Measurements from ENCODE around the gene ITPA. TPM values are rescaled to one million over a fixed set of nuclear protein-coding genes. Genes with fewer than 3 reads are reported as not detected.

ITPA gene
- total RNA-seq, 1 experiment from 2014 or later, result 78.9 TPM

DNA sequence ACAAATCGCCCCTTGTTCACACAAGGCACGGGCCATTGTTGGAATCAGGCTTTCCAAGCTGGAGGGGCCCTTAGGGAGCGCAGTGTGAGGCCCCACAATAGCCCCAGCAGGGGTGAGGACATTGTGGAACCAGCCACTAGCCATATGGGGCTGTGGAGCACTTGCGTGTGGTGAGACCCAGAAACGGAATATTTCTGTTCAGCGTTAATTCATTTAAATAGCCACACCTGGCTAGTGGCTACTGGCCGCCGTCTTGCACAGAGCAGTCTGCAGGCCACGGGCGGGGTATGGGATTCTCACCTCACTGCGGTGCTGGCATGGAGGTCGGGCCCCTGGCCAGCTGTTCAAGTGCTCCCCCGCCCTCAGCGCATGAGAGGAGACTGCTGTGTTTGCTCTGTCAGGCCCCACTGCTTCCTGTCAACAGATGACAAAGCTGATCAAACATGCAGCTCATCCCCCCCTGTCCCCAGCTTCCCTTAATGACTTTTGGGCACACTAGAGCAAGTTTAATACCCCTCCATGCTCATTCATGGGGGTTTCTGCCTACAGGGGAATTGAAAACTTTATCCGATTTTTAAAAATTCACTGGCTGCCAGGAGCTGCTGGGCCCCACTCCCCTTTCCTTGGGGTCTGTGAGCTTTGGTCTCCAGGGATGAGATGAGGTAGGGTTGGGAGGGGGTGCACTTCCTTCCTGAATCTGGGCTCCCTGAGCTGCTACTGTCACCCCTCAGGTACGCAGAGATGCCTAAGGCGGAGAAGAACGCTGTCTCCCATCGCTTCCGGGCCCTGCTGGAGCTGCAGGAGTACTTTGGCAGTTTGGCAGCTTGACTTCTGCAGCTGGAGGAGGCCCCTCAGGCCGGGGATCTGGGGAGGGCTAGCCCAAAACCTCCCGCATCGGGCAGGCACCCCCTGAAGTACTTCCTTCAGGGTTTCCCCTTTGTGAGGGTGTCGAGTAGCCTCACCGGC lies 13.6 kb downstream of the ITPA start:
- in situ Hi-C loops (cut with HindIII; ENCODE audit: low sequenced_read_pairs), result no loop called here
- DNase-seq (ENCODE audit: low spot score), result no peak

DNA sequence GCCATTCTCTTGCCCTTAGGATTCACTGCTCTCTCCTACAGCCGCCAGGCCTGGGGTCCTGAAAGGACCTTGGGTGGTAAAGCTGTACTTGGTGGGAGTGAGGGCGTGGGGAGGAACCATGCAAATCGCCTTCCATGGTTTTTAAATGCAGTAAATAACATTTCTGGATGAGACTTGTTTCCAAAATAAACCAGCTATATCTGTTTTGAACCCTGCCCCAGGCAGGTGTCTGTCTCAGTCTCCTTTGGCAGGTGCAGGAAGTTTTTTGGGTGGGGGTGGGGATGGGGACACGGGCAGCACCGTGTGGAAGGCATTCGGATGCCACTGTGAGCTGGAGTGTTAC lies 14.3 kb downstream of the ITPA start:
- no peak for DNase-seq (ENCODE audit: low spot score)
- in situ Hi-C loops (cut with HindIII; ENCODE audit: low sequenced_read_pairs), result no loop called here

DNA sequence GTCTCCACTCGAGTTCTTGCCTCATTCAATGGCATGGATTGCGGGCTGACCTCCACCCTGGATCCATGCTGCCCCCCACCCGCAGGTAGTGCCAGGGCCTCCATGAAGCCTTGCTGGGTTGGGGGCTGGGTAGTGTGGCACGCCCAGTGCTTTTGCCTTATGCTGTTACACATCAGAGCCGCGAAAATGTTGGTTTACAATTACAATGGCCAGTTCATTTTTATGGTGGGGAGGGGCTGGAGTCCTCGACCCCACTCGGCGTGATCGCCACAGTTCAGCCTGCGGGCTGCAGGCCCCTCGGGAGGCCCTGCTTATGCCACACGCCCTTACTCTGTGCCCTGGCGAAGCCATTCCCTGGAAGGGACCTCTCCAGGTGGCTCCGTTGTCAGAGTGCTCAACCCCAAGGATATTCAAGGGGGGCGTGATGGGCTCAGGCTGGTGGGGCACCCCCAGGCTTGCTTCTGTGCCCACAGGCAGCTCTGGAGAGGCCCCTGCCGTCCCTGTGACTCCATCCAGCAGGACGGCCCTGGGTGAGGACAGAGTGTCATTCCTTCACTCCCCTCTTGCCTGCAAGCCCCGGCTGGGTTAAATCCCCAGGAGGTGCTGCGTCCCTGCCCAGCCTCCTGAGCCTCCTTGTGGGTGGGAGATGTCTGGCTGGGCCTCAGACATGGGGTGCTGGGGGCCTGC lies 14.8 kb downstream of the ITPA start:
- in situ Hi-C loops (cut with HindIII; ENCODE audit: low sequenced_read_pairs), result no loop called here
- DNase-seq (ENCODE audit: low spot score), result no peak

DNA sequence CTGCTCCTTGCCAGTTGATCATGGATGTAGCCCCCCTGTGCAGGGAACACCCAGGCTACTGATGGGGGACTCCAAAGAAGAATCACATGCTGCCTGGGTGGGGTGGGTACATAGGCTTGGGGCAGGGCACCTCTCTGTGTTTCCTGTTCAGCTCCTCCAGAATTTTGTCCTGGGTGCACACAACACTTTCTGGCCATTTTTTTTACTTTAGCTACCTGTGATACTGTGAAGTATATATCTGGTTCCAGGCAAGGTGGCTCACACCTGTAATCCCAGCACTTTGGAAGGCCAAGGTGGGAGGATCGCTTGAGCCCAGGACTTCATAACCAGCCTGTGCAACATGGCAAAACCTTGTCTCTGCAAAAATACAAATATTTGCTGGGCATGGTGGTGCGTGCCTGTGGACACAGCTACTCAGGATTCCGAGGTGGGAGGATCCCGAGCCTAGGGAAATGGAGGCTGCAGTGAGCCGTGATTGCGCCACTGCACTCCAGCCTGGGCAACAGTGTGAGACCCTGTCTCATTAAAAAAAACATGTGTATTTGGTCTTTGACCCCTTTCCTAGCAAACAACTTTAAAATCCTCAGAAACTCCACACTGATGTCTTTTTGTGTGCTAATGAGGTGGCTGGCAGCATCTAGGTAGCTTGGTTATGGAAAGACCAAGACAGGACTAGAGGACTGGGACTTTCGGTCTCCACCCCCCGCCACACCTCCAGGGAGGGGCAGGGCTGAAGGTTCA lies 15.6 kb downstream of the ITPA start:
- in situ Hi-C loops (cut with HindIII; ENCODE audit: low sequenced_read_pairs), result no loop called here
- no peak for DNase-seq (ENCODE audit: low spot score)

DNA sequence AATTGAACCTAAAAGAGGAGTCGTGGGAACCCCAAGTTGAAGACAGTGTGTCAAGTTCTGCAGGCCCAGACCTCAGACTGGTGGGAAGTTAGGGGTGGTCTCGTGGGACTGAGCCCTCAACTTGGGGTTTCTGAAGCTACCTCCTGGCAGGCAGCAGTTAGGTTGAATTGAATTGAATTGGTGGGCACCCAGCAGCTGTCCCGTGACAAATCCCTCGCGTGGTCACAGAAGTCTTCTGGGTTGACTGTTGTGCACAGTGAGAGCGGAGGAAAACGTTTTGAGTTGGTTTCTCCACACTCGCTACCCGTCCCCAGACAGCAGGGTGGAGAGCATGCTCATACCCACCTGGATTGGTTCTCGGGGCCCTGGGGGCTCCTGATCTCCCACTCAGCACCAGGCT lies 16.8 kb downstream of the ITPA start:
- in situ Hi-C loops (cut with HindIII; ENCODE audit: low sequenced_read_pairs), result no loop called here
- no peak for DNase-seq (ENCODE audit: low spot score)

DNA sequence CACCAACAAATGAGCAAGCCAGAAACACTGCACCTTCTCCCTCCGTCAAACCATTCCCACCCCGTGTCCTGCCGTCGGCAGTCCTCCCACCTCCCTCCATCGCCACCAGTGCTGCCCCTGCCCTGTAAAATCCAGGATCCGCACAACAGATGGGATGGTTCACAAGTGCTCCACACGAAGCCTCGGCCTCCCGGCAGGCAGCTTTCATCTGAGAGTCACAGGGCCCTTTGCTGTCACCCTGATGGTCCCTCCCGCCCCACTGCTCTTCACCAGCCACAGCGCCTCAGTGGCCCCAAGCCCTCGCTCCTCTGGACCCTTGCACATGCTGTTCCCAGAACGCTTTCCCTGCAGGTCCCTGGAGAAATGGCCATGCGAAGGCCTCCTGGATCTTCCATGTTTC lies 17.6 kb downstream of the ITPA start:
- no peak for DNase-seq (ENCODE audit: low spot score)
- in situ Hi-C loops (cut with HindIII; ENCODE audit: low sequenced_read_pairs), result no loop called here

DNA sequence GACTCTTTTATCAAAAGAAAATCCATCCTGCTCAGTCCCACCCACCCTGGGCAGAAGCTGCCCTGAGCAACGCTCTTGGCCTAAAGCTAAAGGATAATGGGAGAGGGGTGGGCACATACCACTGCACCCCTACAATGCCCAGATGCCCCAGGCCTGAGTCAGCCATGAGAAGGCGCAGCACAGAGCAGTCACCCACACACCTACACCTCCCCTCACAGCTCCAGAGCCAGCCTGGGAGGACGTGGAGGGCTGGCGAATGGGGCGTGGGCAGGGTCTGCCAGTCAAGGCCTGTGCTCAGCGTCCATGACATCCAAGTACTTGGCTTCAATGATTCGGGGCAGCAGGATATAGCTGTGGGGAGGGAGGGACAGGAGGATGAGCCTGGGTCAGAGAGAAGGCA lies 18.2 kb downstream of the ITPA start:
- DNase-seq (ENCODE audit: low spot score), result no peak

DNA sequence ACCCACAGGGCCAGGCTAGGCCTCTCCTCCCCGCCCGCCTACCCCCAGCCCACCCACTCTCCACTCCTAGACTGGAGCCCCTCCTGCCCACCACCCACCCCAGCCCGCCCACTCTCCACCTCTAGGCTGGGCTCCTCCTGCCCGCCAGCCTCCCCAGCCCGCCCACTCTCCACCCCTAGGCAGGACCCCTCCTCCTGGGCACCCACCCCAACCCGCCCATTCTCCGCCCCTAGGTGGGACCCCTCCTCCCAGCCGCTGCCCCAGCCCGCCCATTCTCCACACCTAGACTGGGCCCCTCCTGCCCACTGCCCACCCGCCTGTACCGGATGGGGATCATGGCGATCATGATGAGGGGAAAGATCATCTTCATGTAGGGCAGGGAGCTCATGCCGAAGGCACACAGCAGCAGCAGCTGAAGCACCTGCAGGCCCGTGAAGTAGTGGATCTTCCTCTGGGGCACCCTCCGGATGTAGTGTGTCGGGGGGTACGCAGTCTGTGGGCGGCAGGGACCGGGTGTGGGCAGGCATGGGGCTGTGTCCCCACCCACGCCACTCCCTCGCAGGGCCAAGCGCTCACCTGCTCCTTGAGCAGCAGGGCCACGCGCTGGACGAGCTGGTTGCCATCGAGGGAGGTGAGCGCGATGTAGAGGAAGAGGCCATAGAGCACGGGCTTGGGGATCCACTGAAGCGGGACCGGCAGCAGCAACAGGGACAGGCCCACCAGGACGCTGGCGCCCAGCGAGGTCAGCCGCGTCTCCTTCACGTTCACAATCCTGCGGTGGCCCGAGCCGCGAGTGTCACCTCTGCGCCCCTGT lies 18.8 kb downstream of the ITPA start:
- in situ Hi-C loops (cut with HindIII; ENCODE audit: low sequenced_read_pairs), result no loop called here
- no peak for DNase-seq (ENCODE audit: low spot score)

More for the DNA sequence above, 18.2 kb downstream of the ITPA start:
- in situ Hi-C loops (cut with HindIII; ENCODE audit: low sequenced_read_pairs), result no loop called here

DNA sequence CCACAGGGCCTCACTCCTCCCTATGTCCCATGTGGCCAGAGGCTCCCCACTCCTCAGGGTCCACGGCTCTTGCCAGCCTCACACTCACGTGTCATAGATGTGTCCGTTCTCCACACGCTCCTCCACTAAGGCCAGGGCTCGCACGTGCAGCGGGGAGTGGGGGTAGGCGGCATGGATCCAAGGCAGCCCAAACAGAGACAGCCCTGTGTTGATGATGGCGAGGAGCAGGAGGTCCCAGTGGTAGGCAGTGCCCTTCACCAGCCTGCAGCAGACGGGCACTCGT lies 19.4 kb downstream of the ITPA start:
- no peak for DNase-seq (ENCODE audit: low spot score)
- in situ Hi-C loops (cut with HindIII; ENCODE audit: low sequenced_read_pairs), result no loop called here

DNA sequence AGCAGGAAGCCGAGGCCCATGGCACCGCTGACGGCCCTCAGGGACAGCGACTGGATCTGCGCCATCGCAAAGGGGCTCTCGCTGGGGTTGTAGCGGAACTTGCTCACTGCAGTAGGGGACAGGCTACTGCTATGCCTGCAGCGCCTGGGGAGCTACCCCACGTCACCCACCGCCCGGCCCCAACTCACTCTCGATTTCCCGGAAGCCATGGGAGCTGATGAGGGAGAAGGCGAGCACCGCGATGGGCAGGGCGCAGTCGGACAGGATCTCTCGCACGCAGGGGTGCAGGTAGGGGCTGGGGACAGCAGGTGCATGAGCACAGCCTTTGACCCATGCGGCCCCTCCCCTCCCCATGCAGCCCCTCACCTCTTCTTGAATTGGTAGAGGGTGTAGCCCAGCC lies 19.9 kb downstream of the ITPA start:
- in situ Hi-C loops (cut with HindIII; ENCODE audit: low sequenced_read_pairs), result no loop called here
- DNase-seq (ENCODE audit: low spot score), result no peak

DNA sequence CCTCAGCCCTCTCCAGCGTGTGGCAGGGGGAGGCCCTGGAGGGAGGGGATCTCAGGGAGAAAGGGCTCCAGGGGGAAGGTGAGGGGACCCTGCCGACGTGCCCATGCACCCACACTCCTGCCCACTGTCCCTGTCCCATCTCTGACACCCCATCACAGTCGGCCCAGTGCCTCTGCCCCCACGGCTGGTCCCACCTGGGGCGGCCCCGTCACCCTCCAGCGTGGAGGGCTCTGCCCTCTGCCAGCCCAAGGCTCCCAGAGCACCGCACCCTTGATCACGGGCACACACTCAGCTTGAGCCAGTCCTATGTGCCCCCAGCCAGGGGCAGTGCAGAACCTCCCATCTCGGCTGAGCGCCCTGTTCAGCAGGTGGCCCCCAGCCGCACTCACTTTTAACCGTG lies 20.5 kb downstream of the ITPA start:
- no peak for DNase-seq (ENCODE audit: low spot score)
- in situ Hi-C loops (cut with HindIII; ENCODE audit: low sequenced_read_pairs), result no loop called here

DNA sequence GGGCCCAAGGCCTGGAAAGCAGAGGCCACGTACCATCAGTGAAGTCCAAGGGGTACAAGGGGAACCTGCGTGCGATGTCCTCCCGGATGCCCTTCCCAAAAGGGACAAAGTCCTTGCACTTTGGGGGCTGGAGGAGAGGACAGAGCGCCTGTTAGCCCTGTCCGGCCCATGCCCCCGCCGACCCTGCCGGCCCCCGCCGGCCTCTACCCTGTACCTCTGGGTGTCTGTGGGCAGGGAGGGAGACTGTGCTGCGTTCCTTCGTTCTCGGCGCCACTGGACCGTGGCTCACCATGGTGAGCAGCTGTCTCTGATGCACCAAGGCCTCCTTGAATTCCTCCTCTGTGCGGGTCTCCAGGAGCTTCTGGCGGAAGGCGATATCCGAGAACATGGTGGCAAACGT lies 21.8 kb downstream of the ITPA start:
- DNase-seq (ENCODE audit: low spot score), result no peak
- in situ Hi-C loops (cut with HindIII; ENCODE audit: low sequenced_read_pairs), result no loop called here

DNA sequence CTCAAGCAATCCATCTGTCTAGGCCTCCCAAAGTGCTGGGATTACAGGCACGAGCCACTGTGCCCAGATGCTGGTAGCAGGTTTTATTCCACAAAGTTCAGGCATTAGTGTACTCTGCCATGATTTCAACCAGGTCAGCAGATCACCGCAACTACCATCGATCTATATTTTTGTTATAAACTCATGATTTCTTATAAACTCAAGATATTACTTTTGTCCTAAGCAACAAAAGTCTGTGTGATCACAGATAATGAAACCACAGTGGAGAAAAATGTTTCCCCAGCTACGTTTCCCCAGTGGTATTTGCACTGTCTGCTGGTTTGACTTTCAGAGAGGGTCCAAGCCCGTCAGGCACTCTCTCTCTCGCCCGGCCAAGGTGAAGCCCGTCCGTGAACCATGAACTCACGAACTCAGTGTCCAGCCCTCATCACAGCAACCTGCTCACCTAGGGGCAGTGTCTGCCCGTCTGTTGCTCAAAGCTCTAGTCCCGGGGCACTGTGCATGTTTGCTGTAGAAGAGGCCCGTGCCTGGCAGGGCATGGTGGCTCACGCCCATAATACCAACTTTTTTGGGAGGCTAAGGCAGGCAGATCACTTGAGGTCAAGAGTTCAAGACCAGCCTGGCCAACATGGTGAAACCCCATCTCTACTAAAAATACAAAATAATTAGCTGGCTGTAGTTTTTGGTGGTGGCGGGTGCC lies 22.7 kb downstream of the ITPA start:
- in situ Hi-C loops (cut with HindIII; ENCODE audit: low sequenced_read_pairs), result no loop called here

DNA sequence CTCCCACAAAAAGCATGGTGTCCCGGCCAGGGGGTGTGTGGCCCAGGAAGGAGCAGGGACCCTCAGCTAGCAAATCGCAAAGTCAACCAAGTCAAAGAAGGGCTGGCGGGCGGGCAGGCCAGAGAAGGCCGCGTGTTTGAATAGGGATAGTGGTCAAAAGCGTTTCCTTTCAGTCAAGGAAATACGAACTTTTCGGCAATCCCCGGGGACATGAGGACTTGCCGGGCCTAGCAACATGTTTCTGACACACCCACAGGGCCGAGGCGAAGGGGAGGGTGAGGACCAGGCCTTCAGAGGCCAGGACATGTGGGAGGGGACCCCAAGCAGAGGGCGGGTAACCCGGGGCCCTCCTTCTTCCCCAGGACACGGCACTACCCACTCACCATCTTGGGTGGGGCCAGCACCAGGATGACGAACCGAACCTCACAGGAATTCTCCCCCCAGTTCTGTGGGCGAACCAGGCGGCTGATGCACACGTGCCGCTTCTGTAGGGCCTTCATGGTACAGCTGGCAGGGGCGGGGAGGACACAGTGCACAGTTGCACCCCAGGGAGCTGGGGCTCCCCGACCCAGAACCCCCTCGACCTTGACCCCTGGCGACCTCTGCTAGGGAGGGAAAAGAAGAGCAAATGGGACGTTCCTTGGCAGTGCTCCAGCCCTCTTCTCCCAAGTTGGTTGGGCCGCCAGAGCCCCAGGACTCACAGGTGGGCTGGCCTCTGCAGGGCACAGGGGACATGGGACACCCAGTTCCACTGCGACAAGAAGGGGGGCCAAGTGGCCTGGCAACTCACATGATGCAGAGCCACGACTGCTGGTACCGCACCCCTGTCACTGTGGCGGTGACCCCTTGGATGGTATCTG lies 24.1 kb downstream of the ITPA start:
- in situ Hi-C loops (cut with HindIII; ENCODE audit: low sequenced_read_pairs), result no loop called here
- DNase-seq (ENCODE audit: low spot score), result no peak

More for the DNA sequence above, 22.7 kb downstream of the ITPA start:
- no peak for DNase-seq (ENCODE audit: low spot score)

DNA sequence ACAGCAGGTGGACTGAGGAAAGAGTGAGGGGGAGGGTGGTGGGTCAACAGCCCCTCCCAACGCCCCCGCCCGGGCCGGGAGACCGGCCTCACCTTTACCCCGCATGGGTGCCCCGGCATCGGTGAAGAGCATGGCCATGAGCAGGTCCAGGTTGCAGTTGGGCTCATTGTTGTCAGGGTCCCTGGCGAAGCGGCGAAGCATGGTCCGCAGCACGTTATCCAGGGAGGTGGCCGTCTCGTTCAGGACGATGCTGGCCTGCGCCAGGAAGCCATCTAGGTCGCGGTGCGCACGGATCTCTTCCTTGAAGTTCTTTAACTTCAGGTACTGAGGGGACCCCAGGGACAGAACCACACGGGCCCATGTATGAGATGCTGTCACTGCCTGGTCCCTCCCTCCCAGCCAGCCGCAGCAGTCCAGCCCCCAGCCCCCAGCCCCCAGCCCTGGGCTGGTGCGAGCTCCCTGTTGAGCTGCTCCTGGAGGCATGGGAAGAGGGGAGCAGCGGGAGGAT lies 24.7 kb downstream of the ITPA start:
- in situ Hi-C loops (cut with HindIII; ENCODE audit: low sequenced_read_pairs), result no loop called here
- no peak for DNase-seq (ENCODE audit: low spot score)

DNA sequence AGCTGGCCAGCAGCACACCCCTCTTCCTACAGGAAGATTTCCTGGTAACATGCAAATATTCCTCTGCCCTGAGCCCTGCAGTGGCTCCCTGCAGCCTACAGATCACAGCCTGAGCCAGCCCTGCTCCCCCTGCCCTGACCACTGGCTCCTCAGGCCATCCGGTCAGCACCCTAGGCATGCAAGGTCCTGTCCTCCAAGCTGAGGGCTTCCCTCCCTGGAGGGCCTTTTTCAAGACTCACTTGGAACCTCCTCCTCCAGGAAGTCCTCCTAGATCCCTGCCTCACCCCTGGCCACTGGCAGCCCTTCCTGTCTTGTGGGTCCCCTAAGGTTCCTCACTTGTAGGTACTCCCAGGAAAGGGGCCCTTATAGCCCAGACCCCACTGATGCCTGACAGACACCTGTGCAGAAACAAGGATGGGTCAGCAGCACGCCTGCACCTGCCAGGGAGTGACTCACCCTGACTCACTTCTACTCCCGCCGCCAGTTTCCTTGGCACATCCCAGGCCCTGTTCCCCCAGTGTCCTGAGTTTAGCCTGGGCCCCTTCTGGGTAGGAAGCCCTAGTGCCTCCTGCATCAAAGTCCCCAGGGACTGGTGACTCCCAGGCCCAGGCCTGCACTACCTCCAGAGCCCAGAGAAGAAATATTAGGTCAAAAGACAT lies 26.5 kb downstream of the ITPA start:
- in situ Hi-C loops (cut with HindIII; ENCODE audit: low sequenced_read_pairs), result no loop called here
- no peak for DNase-seq (ENCODE audit: low spot score)

Data from G401 (cell line).